H9 (cell line): ENCODE measurements around the gene SETBP1. TPM values are rescaled to one million over a fixed set of nuclear protein-coding genes. Genes with fewer than 3 reads are reported as not detected.

Source experiments
- DNase-seq: peaks from one replicate; pipeline ENCODE4 v3.0.0-alpha.2; 2017
- H2AFZ ChIP-seq: one replicate; pipeline ENCODE4 v1.6.1; 2013; ENCODE audit warnings: mild to moderate bottlenecking, low read length, control low read depth, moderate library complexity
- H2AK5ac ChIP-seq: 2 replicates; pipeline ENCODE4 v1.6.1; 2013; ENCODE audit warnings: low read length, control low read depth, mixed read lengths; ENCODE audit not compliant: insufficient read length
- H2BK120ac ChIP-seq: one replicate; pipeline ENCODE4 v1.6.1; 2013; ENCODE audit warnings: low read depth, mild to moderate bottlenecking, low read length, control low read depth, inconsistent platforms; ENCODE audit not compliant: poor library complexity, severe bottlenecking
- H2BK12ac ChIP-seq: 2 replicates; pipeline ENCODE4 v1.6.1; 2013; ENCODE audit warnings: low read length, control low read depth, mixed read lengths, low read depth; ENCODE audit not compliant: insufficient read length
- H2BK15ac ChIP-seq: 2 replicates; pipeline ENCODE4 v1.6.1; 2013; ENCODE audit warnings: low read depth, low read length, control low read depth
- H2BK20ac ChIP-seq: one replicate; pipeline ENCODE4 v1.6.1; 2013; ENCODE audit warnings: low read depth, mild to moderate bottlenecking, low read length, control low read depth, inconsistent platforms; ENCODE audit not compliant: poor library complexity, severe bottlenecking
- H2BK5ac ChIP-seq: 2 replicates; pipeline ENCODE4 v1.6.1; 2013; ENCODE audit warnings: low read length, control low read depth, mixed read lengths; ENCODE audit not compliant: insufficient read length
- H3K14ac ChIP-seq: 2 replicates; pipeline ENCODE4 v1.6.1; 2013; ENCODE audit warnings: low read length, control low read depth; ENCODE audit not compliant: insufficient read depth
- H3K18ac ChIP-seq: 2 replicates; pipeline ENCODE4 v1.6.1; 2013; ENCODE audit warnings: low read depth, mild to moderate bottlenecking, mixed read lengths, low read length, control low read depth; ENCODE audit not compliant: insufficient read length
- H3K23ac ChIP-seq: 2 replicates; pipeline ENCODE4 v1.6.1; 2013; ENCODE audit warnings: low read length, control low read depth, mixed read lengths, low read depth; ENCODE audit not compliant: insufficient read length
- H3K23me2 ChIP-seq: 2 replicates; pipeline ENCODE4 v1.6.1; 2013; ENCODE audit warnings: low read depth, mild to moderate bottlenecking, mixed read lengths, low read length, control low read depth; ENCODE audit not compliant: insufficient read length, poor library complexity, severe bottlenecking
- H3K27ac ChIP-seq: 2 replicates; pipeline ENCODE4 v1.5.1; 2013; ENCODE audit warnings: low read length, control low read depth, mixed read lengths, low read depth; ENCODE audit not compliant: insufficient read length
- H3K27me3 ChIP-seq: 2 replicates; pipeline ENCODE4 v1.6.1; 2013; ENCODE audit warnings: low read length, control low read depth, inconsistent platforms; ENCODE audit not compliant: insufficient read depth
- H3K4ac ChIP-seq: 2 replicates; pipeline ENCODE4 v1.6.1; 2013; ENCODE audit warnings: low read depth, mild to moderate bottlenecking, control low read depth, inconsistent platforms, low read length, moderate library complexity
- H3K4me1 ChIP-seq: 2 replicates; pipeline ENCODE4 v1.6.1; 2013; ENCODE audit warnings: low read length, control low read depth, inconsistent platforms; ENCODE audit not compliant: insufficient read depth
- H3K4me2 ChIP-seq: 2 replicates; pipeline ENCODE4 v1.6.1; 2013; ENCODE audit warnings: low read length, control low read depth, mixed read lengths; ENCODE audit not compliant: insufficient read length, insufficient read depth
- H3K56ac ChIP-seq: 2 replicates; pipeline ENCODE4 v1.6.1; 2013; ENCODE audit warnings: low read depth, mild to moderate bottlenecking, mixed read lengths, low read length, control low read depth; ENCODE audit not compliant: insufficient read length
- H3K79me1 ChIP-seq: 2 replicates; pipeline ENCODE4 v1.6.1; 2013; ENCODE audit warnings: low read depth, mild to moderate bottlenecking, moderate library complexity, low read length, control low read depth, inconsistent platforms; ENCODE audit not compliant: insufficient read depth, poor library complexity, severe bottlenecking
- H3K79me2 ChIP-seq: 2 replicates; pipeline ENCODE4 v1.6.1; 2013; ENCODE audit warnings: low read length, control low read depth, inconsistent platforms; ENCODE audit not compliant: insufficient read depth
- H3K9ac ChIP-seq: 2 replicates; pipeline ENCODE4 v1.6.1; 2013; ENCODE audit warnings: low read length, control low read depth, mixed read lengths; ENCODE audit not compliant: insufficient read length; ENCODE audit errors: extremely low read depth
- H3K9me3 ChIP-seq: one replicate; pipeline ENCODE4 v1.6.1; 2013; ENCODE audit warnings: low read depth, low read length, inconsistent platforms; ENCODE audit not compliant: control insufficient read depth
- H3T11ph ChIP-seq: one replicate; pipeline ENCODE4 v1.6.1; 2013; ENCODE audit warnings: mild to moderate bottlenecking, low read length, control low read depth, inconsistent platforms
- H4K20me1 ChIP-seq: one replicate; pipeline ENCODE4 v1.6.1; 2013; ENCODE audit not compliant: control insufficient read depth, insufficient read length, insufficient read depth
- H4K5ac ChIP-seq: 2 replicates; pipeline ENCODE4 v1.6.1; 2013; ENCODE audit warnings: low read depth, mild to moderate bottlenecking, mixed read lengths, low read length, control low read depth; ENCODE audit not compliant: insufficient read length
- H4K8ac ChIP-seq: replicated peaks from 2 replicates; pipeline ENCODE4 v1.6.1; 2013; ENCODE audit warnings: low read length, control low read depth, mixed read lengths, low read depth; ENCODE audit not compliant: insufficient read length
- H4K91ac ChIP-seq: 2 replicates; pipeline ENCODE4 v1.6.1; 2013; ENCODE audit warnings: low read depth, mild to moderate bottlenecking, moderate library complexity, mixed read lengths, low read length, control low read depth; ENCODE audit not compliant: insufficient read length
- H3K27ac Mint-ChIP-seq, 3 experiments: 2 replicates in 2 of 3; 3 replicates in 1 of 3; pipeline ENCODE4 v1.8.0; 2020 to 2021; ENCODE audit warnings: mixed read lengths in 3 of 3, mild to moderate bottlenecking in 1 of 3, moderate library complexity in 1 of 3
- H3K27me3 Mint-ChIP-seq: 2 replicates; pipeline ENCODE4 v1.8.0; 2021; ENCODE audit warnings: low read depth, mild to moderate bottlenecking, moderate library complexity, mixed read lengths
- H3K36me3 Mint-ChIP-seq, 3 experiments: 2 replicates in 2 of 3; 3 replicates in 1 of 3; pipeline ENCODE4 v1.8.0; 2020 to 2021; ENCODE audit warnings: low read depth in 3 of 3, mixed read lengths in 3 of 3; ENCODE audit not compliant: insufficient read depth in 1 of 3
- H3K4me1 Mint-ChIP-seq, 2 experiments: 2 replicates each; pipeline ENCODE4 v1.8.0; 2020; ENCODE audit warnings: mixed read lengths in 2 of 2
- H3K4me3 Mint-ChIP-seq, 2 experiments: 2 replicates in 1 of 2; 3 replicates in 1 of 2; pipeline ENCODE4 v1.8.0; 2020 to 2021; ENCODE audit warnings: mild to moderate bottlenecking in 2 of 2, mixed read lengths in 2 of 2, moderate library complexity in 1 of 2
- H3K9me3 Mint-ChIP-seq, 2 experiments: 2 replicates in 1 of 2; 3 replicates in 1 of 2; pipeline ENCODE4 v1.8.0; 2020; ENCODE audit warnings: mild to moderate bottlenecking in 2 of 2, mixed read lengths in 2 of 2, moderate library complexity in 1 of 2
- WGBS: extraction: QIAGEN DNeasy Blood & Tissue Kit; methylation state at CpG from one replicate; pipeline ENCODE4 v1.1.7; 2013; ENCODE audit warnings: missing lambda C conversion rate, low lambda C conversion rate, mixed read lengths; ENCODE audit not compliant: insufficient read length; ENCODE audit errors: extremely low coverage; 5-methylcytosine and 5-hydroxymethylcytosine counted together
- total RNA-seq: library from RNA; stranded (reverse); gene quantifications from 2 replicates; pipeline ENCODE4 v1.2.1, GENCODE V29; 2021
- TF ChIP-seq, protein P1 (sequence below): fragments of 200-600 bp; sonication (generic); conservative IDR thresholded peaks from 3 replicates; pipeline ENCODE4 v1.8.0; 2021; ENCODE audit warnings: antibody characterized with exemption, mild to moderate bottlenecking

The SETBP1 gene
- total RNA-seq, 1 experiment from 2014 or later: 4.6 TPM

DNA sequence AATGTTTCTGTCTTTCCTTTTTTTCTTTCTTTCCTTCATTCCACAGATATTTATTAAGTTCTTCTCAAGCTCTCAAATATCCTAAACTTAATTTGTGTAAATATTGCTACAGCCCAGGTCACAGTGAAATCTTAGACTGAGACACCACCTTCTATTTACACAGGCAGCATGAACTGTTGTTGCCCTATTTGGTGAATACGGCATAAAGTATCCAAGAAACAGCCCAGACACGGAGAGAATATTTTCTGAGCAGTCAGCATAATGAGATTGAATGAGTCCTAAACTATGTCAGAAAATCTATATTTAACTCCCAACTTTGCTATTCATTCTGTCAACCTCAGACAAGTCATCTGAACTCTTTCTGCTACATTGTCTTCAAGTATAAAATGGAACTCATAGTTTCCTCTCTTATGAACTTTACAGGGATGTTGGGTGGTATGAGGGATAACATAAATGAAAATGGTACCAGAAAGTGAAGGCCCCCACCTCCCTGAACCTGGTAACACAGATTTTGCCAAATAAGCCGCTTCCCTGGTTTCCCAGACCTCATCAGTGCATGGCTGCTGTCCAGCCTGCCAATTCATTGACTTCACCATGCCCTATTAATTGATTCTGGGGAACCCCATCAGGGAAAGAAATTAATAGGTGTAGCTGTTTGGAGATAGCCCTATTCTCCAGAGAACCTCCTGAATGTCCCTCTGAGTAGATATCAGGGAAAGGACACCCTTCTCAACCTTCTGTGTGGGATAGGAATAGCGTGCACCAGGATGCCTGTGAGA, 235.9 kb downstream of the SETBP1 start:
- Histone ChIP-seq H4K8ac (no peak overlapping the region), H2BK12ac (no peak overlapping the region), H3K4me2 (no peak overlapping the region), H3K23me2 (no peaks in the 10 kb centered on the region), H3K18ac (no peak overlapping the region), H3T11ph (no peak overlapping the region), H3K79me1 (no peaks in the 10 kb centered on the region), H2BK15ac (no peak overlapping the region), H3K9me3 (no peaks in the 10 kb centered on the region), H4K5ac (no peak overlapping the region), H4K91ac (no peak overlapping the region), H3K14ac (no peak overlapping the region), H2BK5ac (no peak overlapping the region), H3K23ac (no peak overlapping the region), H3K9ac (no peak overlapping the region), H3K79me2 (no peaks in the 10 kb centered on the region), H3K27me3 (no peaks in the 10 kb centered on the region), H2BK120ac (no peak overlapping the region), H3K4me1 (no peaks in the 10 kb centered on the region), H3K56ac (no peak overlapping the region), H4K20me1 (no peaks in the 10 kb centered on the region), H2AK5ac (no peak overlapping the region), H3K4ac (no peak overlapping the region), H2AFZ (no peak overlapping the region), H3K27ac (no peak overlapping the region), H2BK20ac (no peak overlapping the region)
- WGBS: no CpG with 5 or more reads among the region's 4 CpGs
- Mint-ChIP-seq H3K36me3 (no peaks in the 10 kb centered on the region), H3K4me1 (peaks cover 0 to 3% of the 10 kb centered on the region in 2 experiments; a peak in 3 of 4 replicates), H3K27me3 (no peaks in the 10 kb centered on the region; the same call in 1 of the 2 replicates), H3K9me3 (no peaks in the 10 kb centered on the region), H3K4me3 (no peak overlapping the region), H3K27ac (no peak overlapping the region)
- DNase-seq: no peak
- TF ChIP-seq, protein P1, sequence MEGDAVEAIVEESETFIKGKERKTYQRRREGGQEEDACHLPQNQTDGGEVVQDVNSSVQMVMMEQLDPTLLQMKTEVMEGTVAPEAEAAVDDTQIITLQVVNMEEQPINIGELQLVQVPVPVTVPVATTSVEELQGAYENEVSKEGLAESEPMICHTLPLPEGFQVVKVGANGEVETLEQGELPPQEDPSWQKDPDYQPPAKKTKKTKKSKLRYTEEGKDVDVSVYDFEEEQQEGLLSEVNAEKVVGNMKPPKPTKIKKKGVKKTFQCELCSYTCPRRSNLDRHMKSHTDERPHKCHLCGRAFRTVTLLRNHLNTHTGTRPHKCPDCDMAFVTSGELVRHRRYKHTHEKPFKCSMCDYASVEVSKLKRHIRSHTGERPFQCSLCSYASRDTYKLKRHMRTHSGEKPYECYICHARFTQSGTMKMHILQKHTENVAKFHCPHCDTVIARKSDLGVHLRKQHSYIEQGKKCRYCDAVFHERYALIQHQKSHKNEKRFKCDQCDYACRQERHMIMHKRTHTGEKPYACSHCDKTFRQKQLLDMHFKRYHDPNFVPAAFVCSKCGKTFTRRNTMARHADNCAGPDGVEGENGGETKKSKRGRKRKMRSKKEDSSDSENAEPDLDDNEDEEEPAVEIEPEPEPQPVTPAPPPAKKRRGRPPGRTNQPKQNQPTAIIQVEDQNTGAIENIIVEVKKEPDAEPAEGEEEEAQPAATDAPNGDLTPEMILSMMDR: no peak
